Endodermal cell (in vitro differentiated cells): Measurements from ENCODE around the gene TRAT1. TPM values are rescaled to one million over a fixed set of nuclear protein-coding genes. Genes with fewer than 3 reads are reported as not detected.

ENCODE experiments used
- DNase-seq: peaks from one replicate; pipeline ENCODE4 v3.0.0-alpha.2; 2017
- H3K27ac ChIP-seq: 2 replicates; pipeline ENCODE4 v1.5.1; 2013; ENCODE audit warnings: mild to moderate bottlenecking, low read depth, low read length, moderate library complexity
- H3K27me3 ChIP-seq: 2 replicates; pipeline ENCODE4 v1.6.1; 2013; ENCODE audit warnings: mild to moderate bottlenecking, low read length, moderate library complexity; ENCODE audit not compliant: insufficient read depth, control insufficient read depth, poor library complexity, severe bottlenecking
- H3K36me3 ChIP-seq: 2 replicates; pipeline ENCODE4 v1.7.0; 2013; ENCODE audit warnings: mild to moderate bottlenecking, low read length, moderate library complexity; ENCODE audit not compliant: control insufficient read depth, insufficient read depth
- H3K4me1 ChIP-seq: one replicate; pipeline ENCODE4 v1.7.0; 2013; ENCODE audit warnings: low read length; ENCODE audit not compliant: control insufficient read depth, insufficient read depth
- H3K4me3 ChIP-seq: 2 replicates; pipeline ENCODE4 v1.5.1; 2013; ENCODE audit warnings: mild to moderate bottlenecking, low read length, moderate library complexity
- H3K9ac ChIP-seq: 2 replicates; pipeline ENCODE4 v1.6.1; 2013; ENCODE audit warnings: mild to moderate bottlenecking, low read length, moderate library complexity; ENCODE audit not compliant: poor library complexity, severe bottlenecking; ENCODE audit errors: extremely low read depth
- H3K9me3 ChIP-seq: 2 replicates; pipeline ENCODE4 v1.6.1; 2013; ENCODE audit warnings: mild to moderate bottlenecking, low read length, moderate library complexity; ENCODE audit not compliant: control insufficient read depth
- H3K27ac Mint-ChIP-seq: 2 replicates; pipeline ENCODE4 v1.8.0; 2020; ENCODE audit warnings: mixed read lengths
- H3K27me3 Mint-ChIP-seq: 2 replicates; pipeline ENCODE4 v1.8.0; 2021; ENCODE audit warnings: mild to moderate bottlenecking, mixed read lengths; ENCODE audit not compliant: insufficient read depth
- H3K36me3 Mint-ChIP-seq: 2 replicates; pipeline ENCODE4 v1.8.0; 2020; ENCODE audit warnings: low read depth, mixed read lengths
- H3K4me1 Mint-ChIP-seq: 2 replicates; pipeline ENCODE4 v1.8.0; 2020; ENCODE audit warnings: mixed read lengths
- H3K4me3 Mint-ChIP-seq: 2 replicates; pipeline ENCODE4 v1.8.0; 2020; ENCODE audit warnings: mild to moderate bottlenecking, moderate library complexity, mixed read lengths
- H3K9me3 Mint-ChIP-seq: 2 replicates; pipeline ENCODE4 v1.8.0; 2020; ENCODE audit warnings: mild to moderate bottlenecking, mixed read lengths
- WGBS, 2 experiments: methylation state at CpG; one replicate each; pipeline versions ENCODE4 v1.1.5 to v1.1.7; 2013; ENCODE audit warnings: missing lambda C conversion rate in 2 of 2, mixed read lengths in 1 of 2; ENCODE audit not compliant: insufficient coverage in 1 of 2, insufficient read length in 1 of 2; 5-methylcytosine and 5-hydroxymethylcytosine counted together
- total RNA-seq, 2 donors: library from RNA; stranded (reverse); fragmentation: NEBNext Ultra II Directional in 1 of 2; extraction: Animal tissue kit (Norgen Biotek cat#: 25700) in 1 of 2; gene quantifications; 2 replicates in 1 of 2; 3 replicates in 1 of 2; pipeline ENCODE4 v1.2.1, GENCODE V29; 2021
- TF ChIP-seq, protein P1 (sequence below): fragments of 200-600 bp; sonication (generic); conservative IDR thresholded peaks from 2 replicates; pipeline ENCODE4 v1.5.0; 2021; ENCODE audit warnings: antibody characterized with exemption, mild to moderate bottlenecking

The TRAT1 gene
- total RNA-seq, 2 donors from 2014 or later: not detected

DNA sequence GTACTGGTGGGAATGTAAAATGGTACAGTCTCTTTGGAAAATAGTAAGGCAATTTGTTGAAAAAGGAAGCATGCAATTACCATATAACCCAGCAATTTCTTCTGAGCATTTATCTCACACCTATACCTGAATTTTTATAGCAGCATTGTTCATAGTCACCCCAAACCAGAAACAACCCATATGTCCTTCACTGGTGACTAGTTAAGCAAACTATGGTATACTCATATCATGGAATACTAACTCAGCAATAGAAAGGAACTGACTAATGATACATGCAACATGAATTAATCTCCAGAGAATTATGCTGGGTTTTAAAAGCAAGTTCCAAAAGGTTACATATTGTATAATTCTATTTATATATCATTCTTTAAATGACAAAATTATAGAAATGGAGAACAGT is 60.2 kb downstream of the TRAT1 start:
- Mint-ChIP-seq H3K36me3 (no peaks in the 10 kb centered on the region), H3K27me3 (no peaks in the 10 kb centered on the region)
- TF ChIP-seq, protein P1, sequence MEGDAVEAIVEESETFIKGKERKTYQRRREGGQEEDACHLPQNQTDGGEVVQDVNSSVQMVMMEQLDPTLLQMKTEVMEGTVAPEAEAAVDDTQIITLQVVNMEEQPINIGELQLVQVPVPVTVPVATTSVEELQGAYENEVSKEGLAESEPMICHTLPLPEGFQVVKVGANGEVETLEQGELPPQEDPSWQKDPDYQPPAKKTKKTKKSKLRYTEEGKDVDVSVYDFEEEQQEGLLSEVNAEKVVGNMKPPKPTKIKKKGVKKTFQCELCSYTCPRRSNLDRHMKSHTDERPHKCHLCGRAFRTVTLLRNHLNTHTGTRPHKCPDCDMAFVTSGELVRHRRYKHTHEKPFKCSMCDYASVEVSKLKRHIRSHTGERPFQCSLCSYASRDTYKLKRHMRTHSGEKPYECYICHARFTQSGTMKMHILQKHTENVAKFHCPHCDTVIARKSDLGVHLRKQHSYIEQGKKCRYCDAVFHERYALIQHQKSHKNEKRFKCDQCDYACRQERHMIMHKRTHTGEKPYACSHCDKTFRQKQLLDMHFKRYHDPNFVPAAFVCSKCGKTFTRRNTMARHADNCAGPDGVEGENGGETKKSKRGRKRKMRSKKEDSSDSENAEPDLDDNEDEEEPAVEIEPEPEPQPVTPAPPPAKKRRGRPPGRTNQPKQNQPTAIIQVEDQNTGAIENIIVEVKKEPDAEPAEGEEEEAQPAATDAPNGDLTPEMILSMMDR: no peak

DNA sequence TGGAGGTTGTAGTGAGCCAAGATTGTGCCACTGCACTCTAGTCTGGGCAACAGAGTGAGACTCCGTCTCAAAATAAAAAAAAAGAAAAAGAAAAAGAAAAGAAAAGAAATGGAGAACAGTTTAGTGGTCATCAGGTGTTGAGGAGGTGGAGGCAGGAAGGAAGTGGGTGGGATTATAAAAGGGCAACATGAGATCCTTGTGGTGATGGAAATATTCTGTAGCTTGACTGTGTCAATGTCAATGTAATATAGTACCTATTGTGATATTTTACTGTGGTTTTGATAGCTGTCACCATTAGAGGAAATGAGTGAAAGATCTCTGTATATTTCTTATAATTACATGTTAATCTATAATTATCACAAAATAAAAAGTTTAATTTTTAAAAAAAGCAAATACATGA is 60.8 kb downstream of the TRAT1 start:
- Histone ChIP-seq H3K9ac (no peak overlapping the region), H3K9me3 (no peaks in the 10 kb centered on the region), H3K27me3 (no peaks in the 10 kb centered on the region), H3K36me3 (no peaks in the 10 kb centered on the region), H3K27ac (no peak overlapping the region), H3K4me3 (no peak overlapping the region), H3K4me1 (no peaks in the 10 kb centered on the region)
- Mint-ChIP-seq H3K27me3 (no peaks in the 10 kb centered on the region), H3K4me3 (no peak overlapping the region), H3K9me3 (no peaks in the 10 kb centered on the region), H3K27ac (no peak overlapping the region), H3K4me1 (no peaks in the 10 kb centered on the region), H3K36me3 (no peaks in the 10 kb centered on the region)
- WGBS, 2 experiments: 67 to 73% methylated on average over 1 of the region's 1 CpG
- no peak for DNase-seq
- TF ChIP-seq, protein P1: no peak

More for the DNA sequence above, 60.2 kb downstream of the TRAT1 start:
- no peaks in the 10 kb centered on the region for H3K36me3 ChIP-seq
- no peaks in the 10 kb centered on the region for H3K9me3 ChIP-seq
- DNase-seq: no peak
- Mint-ChIP-seq H3K4me3 (no peak overlapping the region), H3K27ac (no peak overlapping the region), H3K9me3 (no peaks in the 10 kb centered on the region), H3K4me1 (no peaks in the 10 kb centered on the region)
- H3K27me3 ChIP-seq: no peaks in the 10 kb centered on the region
- no peaks in the 10 kb centered on the region for H3K4me1 ChIP-seq
- no peak overlapping the region for H3K4me3 ChIP-seq
- H3K9ac ChIP-seq: no peak overlapping the region
- no peak overlapping the region for H3K27ac ChIP-seq

DNA sequence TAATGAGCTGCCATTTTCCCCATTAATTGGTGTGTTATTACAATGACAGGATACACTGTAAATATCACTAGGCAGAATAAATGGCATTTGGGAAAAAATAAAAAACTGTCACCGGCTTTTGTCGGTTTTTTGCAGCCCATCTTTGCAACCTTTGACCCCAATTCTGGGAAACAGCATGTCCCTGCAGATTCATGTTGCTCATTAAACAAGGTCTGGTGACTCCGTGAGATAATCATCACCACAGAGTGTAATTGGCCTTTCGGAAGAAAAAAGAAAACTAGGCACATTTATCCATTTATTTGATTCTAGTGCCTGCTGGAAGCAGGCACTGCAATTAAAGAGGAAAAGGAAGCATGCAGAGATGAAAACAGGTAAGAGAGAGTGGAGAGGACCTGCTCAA is 64.5 kb downstream of the TRAT1 start:
- Histone ChIP-seq H3K27me3 (no peaks in the 10 kb centered on the region), H3K36me3 (no peaks in the 10 kb centered on the region), H3K4me3 (no peak overlapping the region), H3K27ac (no peak overlapping the region), H3K9ac (no peak overlapping the region), H3K4me1 (no peaks in the 10 kb centered on the region), H3K9me3 (no peaks in the 10 kb centered on the region)
- DNase-seq: no peak
- TF ChIP-seq, protein P1: no peak
- no peak overlapping the region for H3K4me3 Mint-ChIP-seq
- H3K27ac Mint-ChIP-seq: no peak overlapping the region
- WGBS, 2 experiments: 96 to 98% methylated on average over 4 of the region's 4 CpGs
- no peaks in the 10 kb centered on the region for H3K36me3 Mint-ChIP-seq
- H3K4me1 Mint-ChIP-seq: no peaks in the 10 kb centered on the region
- no peaks in the 10 kb centered on the region for H3K9me3 Mint-ChIP-seq
- no peaks in the 10 kb centered on the region for H3K27me3 Mint-ChIP-seq
